Activated naive CD4-positive, alpha-beta T cell treated with anti-CD3 and anti-CD28 coated beads for 36 hours (primary cell): Measurements from ENCODE around the gene MTR. TPM values are rescaled to one million over a fixed set of nuclear protein-coding genes. Genes with fewer than 3 reads are reported as not detected.

ENCODE experiments used
- CTCF ChIA-PET: fragments of 350-600 bp; sonication (Branson Sonifier 250); formaldehyde crosslinking; loops from one replicate; lab custom pipeline; 2021; ENCODE audit warnings: antibody characterized with exemption; lab: Charles Lee
- DNase-seq: peaks from one replicate; pipeline ENCODE4 v3.0.0-alpha.2; 2020
- H3K27ac Mint-ChIP-seq: one replicate; pipeline ENCODE4 v1.8.0; 2021; ENCODE audit warnings: mild to moderate bottlenecking, mixed read lengths
- H3K27me3 Mint-ChIP-seq: one replicate; pipeline ENCODE4 v1.8.0; 2021; ENCODE audit warnings: low read depth, mixed read lengths
- H3K36me3 Mint-ChIP-seq: one replicate; pipeline ENCODE4 v1.8.0; 2021; ENCODE audit warnings: low read depth, mixed read lengths
- H3K4me1 Mint-ChIP-seq: one replicate; pipeline ENCODE4 v1.8.0; 2021; ENCODE audit warnings: low read depth, mixed read lengths
- H3K4me3 Mint-ChIP-seq: one replicate; pipeline ENCODE4 v1.8.0; 2021; ENCODE audit warnings: mild to moderate bottlenecking, moderate library complexity, mixed read lengths
- H3K9me3 Mint-ChIP-seq: one replicate; pipeline ENCODE4 v1.8.0; 2021; ENCODE audit warnings: mixed read lengths
- intact Hi-C: fragments of 100-400 bp; cut with micrococcal nuclease; formaldehyde crosslinking; loops from one replicate; pipeline ENCODE4 v1.15.1; 2023
- total RNA-seq, 2 experiments: library from RNA; stranded (reverse); gene quantifications; one replicate each; pipeline ENCODE4 v1.2.3, GENCODE V29; 2021

MTR gene
- total RNA-seq, 2 experiments from 2014 or later, result 55.3 to 57.6 TPM

- intact Hi-C loops, result no loop called here
- no peak for DNase-seq
- no peaks in the 10 kb centered on the region for H3K27me3 Mint-ChIP-seq
- CTCF ChIA-PET, result interaction anchor here (2.9 kb wide), 1 partner anchor 50 kb away, joined by 8 read pairs; no protein-coding TSS in a partner anchor
- no peaks in the 10 kb centered on the region for H3K9me3 Mint-ChIP-seq
- H3K36me3 Mint-ChIP-seq, result peaks cover 46% of the 10 kb centered on the region
- no peak overlapping the region for H3K4me3 Mint-ChIP-seq
- H3K27ac Mint-ChIP-seq, result no peak overlapping the region
- peaks cover 21% of the 10 kb centered on the region for H3K4me1 Mint-ChIP-seq
Observed at GRCh38 chr1:236809148-236809547, 14.1 kb downstream of the MTR start.

GRCh38 chr1:236810018-236810417, 14.9 kb downstream of the MTR start:
- H3K4me1 Mint-ChIP-seq, result peaks cover 21% of the 10 kb centered on the region
- H3K36me3 Mint-ChIP-seq, result peaks cover 44% of the 10 kb centered on the region
- no peak overlapping the region for H3K4me3 Mint-ChIP-seq
- CTCF ChIA-PET, result interaction anchor here (2.9 kb wide), 1 partner anchor 51 kb away, joined by 8 read pairs; no protein-coding TSS in a partner anchor
- no peaks in the 10 kb centered on the region for H3K9me3 Mint-ChIP-seq
- H3K27ac Mint-ChIP-seq, result peak overlapping the region; percentile 42
- intact Hi-C loops, result no loop called here
- no peaks in the 10 kb centered on the region for H3K27me3 Mint-ChIP-seq
- DNase-seq, result no peak

GRCh38 chr1:236812334-236813030, 17.4 kb downstream of the MTR start:
- H3K4me1 Mint-ChIP-seq, result peaks cover 20% of the 10 kb centered on the region
- no peak overlapping the region for H3K4me3 Mint-ChIP-seq
- DNase-seq, result no peak
- H3K27ac Mint-ChIP-seq, result no peak overlapping the region
- intact Hi-C loops, result no loop called here
- peaks cover 56% of the 10 kb centered on the region for H3K36me3 Mint-ChIP-seq
- H3K27me3 Mint-ChIP-seq, result no peaks in the 10 kb centered on the region
- H3K9me3 Mint-ChIP-seq, result no peaks in the 10 kb centered on the region
- CTCF ChIA-PET, result interaction anchor here (1.2 kb wide), 1 partner anchor 53 kb away, joined by 4 read pairs; no protein-coding TSS in a partner anchor

GRCh38 chr1:236815941-236816340, 20.8 kb downstream of the MTR start:
- intact Hi-C loops, result no loop called here
- no peak overlapping the region for H3K4me3 Mint-ChIP-seq
- no peak for DNase-seq
- H3K27ac Mint-ChIP-seq, result no peak overlapping the region
- no peaks in the 10 kb centered on the region for H3K9me3 Mint-ChIP-seq
- peaks cover 4% of the 10 kb centered on the region for H3K4me1 Mint-ChIP-seq
- H3K36me3 Mint-ChIP-seq, result peaks cover 48% of the 10 kb centered on the region
- no peaks in the 10 kb centered on the region for H3K27me3 Mint-ChIP-seq
- CTCF ChIA-PET, result no interaction called here

GRCh38 chr1:236819856-236820255, 24.8 kb downstream of the MTR start:
- no peaks in the 10 kb centered on the region for H3K9me3 Mint-ChIP-seq
- no peak overlapping the region for H3K4me3 Mint-ChIP-seq
- peaks cover 9% of the 10 kb centered on the region for H3K4me1 Mint-ChIP-seq
- no peak overlapping the region for H3K27ac Mint-ChIP-seq
- intact Hi-C loops, result no loop called here
- CTCF ChIA-PET, result interaction anchor here (0.5 kb wide), 1 partner anchor 32 kb away, joined by 3 read pairs; no protein-coding TSS in a partner anchor
- peaks cover 40% of the 10 kb centered on the region for H3K36me3 Mint-ChIP-seq
- DNase-seq, result no peak
- no peaks in the 10 kb centered on the region for H3K27me3 Mint-ChIP-seq

GRCh38 chr1:236821091-236821627, 26.1 kb downstream of the MTR start:
- Mint-ChIP-seq H3K27me3 (no peaks in the 10 kb centered on the region), H3K27ac (no peak overlapping the region), H3K4me1 (peaks cover 7% of the 10 kb centered on the region), H3K36me3 (peaks cover 37% of the 10 kb centered on the region), H3K4me3 (no peak overlapping the region), H3K9me3 (no peaks in the 10 kb centered on the region)
- intact Hi-C loops, result no loop called here
- DNase-seq, result no peak
- CTCF ChIA-PET, result interaction anchor here (0.7 to 0.9 kb wide), 2 partner anchors 47 to 61 kb away, joined by 3 to 4 read pairs; no protein-coding TSS in a partner anchor

- no peak overlapping the region for H3K27ac Mint-ChIP-seq
- no peak for DNase-seq
- peaks cover 34% of the 10 kb centered on the region for H3K36me3 Mint-ChIP-seq
- intact Hi-C loops, result no loop called here
- no peak overlapping the region for H3K4me3 Mint-ChIP-seq
- H3K27me3 Mint-ChIP-seq, result no peaks in the 10 kb centered on the region
- H3K9me3 Mint-ChIP-seq, result no peaks in the 10 kb centered on the region
- CTCF ChIA-PET, result interaction anchor here (0.7 kb wide), 1 partner anchor 15 kb away, joined by 3 read pairs; no protein-coding TSS in a partner anchor
- H3K4me1 Mint-ChIP-seq, result peaks cover 7% of the 10 kb centered on the region
Observed at GRCh38 chr1:236823559-236823958, 28.5 kb downstream of the MTR start.

GRCh38 chr1:236829085-236829484, 34.0 kb downstream of the MTR start:
- H3K9me3 Mint-ChIP-seq, result no peaks in the 10 kb centered on the region
- CTCF ChIA-PET, result interaction anchor here (1.4 kb wide), 1 partner anchor 70 kb away, joined by 4 read pairs; no protein-coding TSS in a partner anchor
- peaks cover 3% of the 10 kb centered on the region for H3K4me1 Mint-ChIP-seq
- intact Hi-C loops, result no loop called here
- H3K4me3 Mint-ChIP-seq, result no peak overlapping the region
- H3K27ac Mint-ChIP-seq, result no peak overlapping the region
- no peak for DNase-seq
- H3K27me3 Mint-ChIP-seq, result no peaks in the 10 kb centered on the region
- H3K36me3 Mint-ChIP-seq, result peaks cover 39% of the 10 kb centered on the region

GRCh38 chr1:236830116-236830515, 35.0 kb downstream of the MTR start:
- Mint-ChIP-seq H3K4me1 (peaks cover 3% of the 10 kb centered on the region), H3K36me3 (peaks cover 40% of the 10 kb centered on the region), H3K27me3 (no peaks in the 10 kb centered on the region), H3K27ac (no peak overlapping the region), H3K9me3 (no peaks in the 10 kb centered on the region), H3K4me3 (no peak overlapping the region)
- CTCF ChIA-PET, result no interaction called here
- DNase-seq, result no peak
- intact Hi-C loops, result no loop called here

GRCh38 chr1:236830560-236830959, 35.5 kb downstream of the MTR start:
- Mint-ChIP-seq H3K4me3 (no peak overlapping the region), H3K36me3 (peaks cover 44% of the 10 kb centered on the region), H3K27ac (no peak overlapping the region), H3K4me1 (peaks cover 5% of the 10 kb centered on the region), H3K27me3 (no peaks in the 10 kb centered on the region), H3K9me3 (no peaks in the 10 kb centered on the region)
- intact Hi-C loops, result no loop called here
- no peak for DNase-seq
- CTCF ChIA-PET, result no interaction called here

GRCh38 chr1:236833575-236833974, 38.5 kb downstream of the MTR start:
- no peak for DNase-seq
- Mint-ChIP-seq H3K4me3 (no peak overlapping the region), H3K9me3 (no peaks in the 10 kb centered on the region), H3K27ac (no peak overlapping the region), H3K36me3 (peaks cover 43% of the 10 kb centered on the region), H3K27me3 (no peaks in the 10 kb centered on the region), H3K4me1 (peaks cover 5% of the 10 kb centered on the region)
- CTCF ChIA-PET, result interaction anchor here (0.6 kb wide), 1 partner anchor 117 kb away, joined by 4 read pairs; no protein-coding TSS in a partner anchor
- intact Hi-C loops, result no loop called here

GRCh38 chr1:236834876-236835275, 39.8 kb downstream of the MTR start:
- Mint-ChIP-seq H3K36me3 (peaks cover 42% of the 10 kb centered on the region), H3K27me3 (no peaks in the 10 kb centered on the region), H3K27ac (no peak overlapping the region), H3K9me3 (no peaks in the 10 kb centered on the region), H3K4me1 (peaks cover 5% of the 10 kb centered on the region), H3K4me3 (no peak overlapping the region)
- CTCF ChIA-PET, result no interaction called here
- intact Hi-C loops, result no loop called here
- no peak for DNase-seq

GRCh38 chr1:236835491-236835890, 40.4 kb downstream of the MTR start:
- Mint-ChIP-seq H3K36me3 (peaks cover 44% of the 10 kb centered on the region), H3K27ac (no peak overlapping the region), H3K4me3 (no peak overlapping the region), H3K27me3 (no peaks in the 10 kb centered on the region), H3K9me3 (no peaks in the 10 kb centered on the region), H3K4me1 (peaks cover 5% of the 10 kb centered on the region)
- CTCF ChIA-PET, result no interaction called here
- DNase-seq, result no peak
- intact Hi-C loops, result no loop called here
